NCI-H526 treated with DMSO at 0.1 percent for 48 hours (cell line): ENCODE measurements around the gene PRPSAP2.
"Not testable (repeated sequence)": the region's sequence is repeated elsewhere in the genome, so short reads cannot be mapped to it uniquely, and the experiment has no call there.

ENCODE experiments used
- DNase-seq: peaks from one replicate; lab custom pipeline; 2025; lab: John Stamatoyannopoulos, UW

PRPSAP2 gene

DNA sequence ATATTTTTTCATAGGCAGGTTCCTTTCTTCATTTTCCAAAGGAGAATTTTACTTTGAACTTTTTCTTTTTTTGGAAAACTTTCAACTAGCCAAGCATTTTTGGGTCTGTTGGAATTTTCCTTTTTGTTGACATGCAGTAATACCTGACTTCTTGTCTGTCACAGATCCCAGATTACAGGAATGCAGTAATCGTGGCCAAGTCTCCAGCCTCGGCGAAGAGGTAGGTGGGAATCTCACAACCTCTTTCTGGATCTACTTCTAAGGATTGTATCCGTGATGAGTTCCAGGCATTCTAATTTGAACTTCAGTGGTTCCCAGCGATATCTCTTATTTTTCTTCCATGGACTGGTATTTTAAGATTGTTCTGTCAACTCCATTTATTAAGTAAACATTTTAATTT lies 31.7 kb downstream of the PRPSAP2 start:
- no peak for DNase-seq

DNA sequence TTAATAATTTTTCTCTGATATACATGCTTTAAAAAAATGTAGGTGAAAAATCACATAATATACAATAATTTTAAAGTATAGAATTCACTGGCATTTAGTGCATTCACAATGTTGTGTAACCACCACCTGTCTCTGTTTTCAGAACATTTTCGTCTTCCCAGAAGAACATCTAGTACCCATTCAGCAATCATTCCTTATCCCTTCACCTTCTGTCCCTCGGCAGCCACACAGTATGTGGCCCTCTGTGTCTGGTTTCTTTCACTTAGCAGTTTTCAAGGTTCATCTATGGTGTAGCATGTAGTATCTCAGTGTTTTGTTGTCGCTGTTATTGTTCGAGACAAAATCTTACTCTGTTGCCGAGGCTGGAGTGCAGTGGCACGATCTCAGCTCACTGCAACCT lies 33.6 kb downstream of the PRPSAP2 start:
- DNase-seq = no peak

DNA sequence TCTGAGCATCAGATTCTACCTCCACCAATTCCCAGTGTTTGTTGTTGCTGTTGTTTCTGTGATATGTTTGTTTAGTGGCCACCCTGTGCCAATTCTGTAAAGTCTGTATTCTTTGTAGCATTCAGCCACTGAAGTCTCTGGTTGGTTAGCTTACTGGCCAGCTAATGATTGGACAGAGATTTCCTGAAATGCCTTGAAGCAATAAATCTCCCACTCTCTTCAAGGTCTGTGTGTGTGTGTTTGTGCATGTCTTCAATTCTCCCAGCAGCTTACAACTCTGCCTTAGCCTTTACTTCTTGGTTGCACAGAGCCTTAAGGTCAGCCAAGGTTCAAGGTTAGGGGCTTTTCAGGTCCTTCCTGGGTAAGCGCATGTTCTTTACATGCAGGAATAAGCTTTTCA lies 38.2 kb downstream of the PRPSAP2 start:
- no peak for DNase-seq

- DNase-seq = no peak
These were observed 39.0 kb downstream of the PRPSAP2 start for GRCh38 chr17:18896947-18897346.

DNA sequence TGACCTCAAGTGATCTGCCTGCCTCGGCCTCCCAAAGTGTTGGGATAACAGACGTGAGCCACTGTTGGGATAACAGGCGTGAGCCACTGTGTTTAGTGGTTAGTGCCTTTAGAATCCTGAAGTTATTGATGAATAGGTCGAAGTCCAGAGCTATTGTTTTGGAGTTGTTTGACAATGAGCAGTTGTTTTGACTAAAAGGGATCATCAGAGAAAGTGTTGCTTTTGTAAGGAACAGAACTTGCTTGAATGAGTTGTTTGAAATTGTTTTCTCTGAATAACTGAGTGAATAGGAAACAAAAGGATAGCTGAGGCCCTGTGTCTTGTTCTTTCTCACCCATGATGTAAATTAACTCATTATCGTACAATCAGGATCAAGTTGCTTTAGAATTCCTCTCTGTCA lies 46.6 kb downstream of the PRPSAP2 start:
- no peak for DNase-seq

- DNase-seq = no peak
These were observed 47.3 kb downstream of the PRPSAP2 start for GRCh38 chr17:18905226-18905625.

GRCh38 chr17:18910326-18910725 lies 52.4 kb downstream of the PRPSAP2 start:
- DNase-seq = no peak

DNA sequence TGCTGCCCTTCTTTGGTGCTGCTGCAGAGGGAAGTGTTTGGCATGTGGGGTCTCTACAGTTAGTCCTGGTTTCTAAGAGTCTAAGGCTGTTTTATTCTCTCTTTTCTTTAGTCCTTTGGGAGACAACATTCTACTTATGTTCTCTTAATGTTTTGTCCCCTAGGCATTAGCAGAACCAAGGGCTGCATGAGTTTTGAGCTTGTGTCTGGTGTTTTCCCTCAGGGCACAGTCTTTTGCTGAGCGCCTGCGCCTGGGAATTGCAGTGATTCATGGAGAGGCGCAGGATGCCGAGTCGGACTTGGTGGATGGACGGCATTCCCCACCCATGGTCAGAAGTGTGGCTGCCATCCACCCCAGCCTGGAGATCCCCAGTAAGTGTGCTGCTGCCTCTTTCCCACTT lies 53.0 kb downstream of the PRPSAP2 start:
- DNase-seq = no peak

DNA sequence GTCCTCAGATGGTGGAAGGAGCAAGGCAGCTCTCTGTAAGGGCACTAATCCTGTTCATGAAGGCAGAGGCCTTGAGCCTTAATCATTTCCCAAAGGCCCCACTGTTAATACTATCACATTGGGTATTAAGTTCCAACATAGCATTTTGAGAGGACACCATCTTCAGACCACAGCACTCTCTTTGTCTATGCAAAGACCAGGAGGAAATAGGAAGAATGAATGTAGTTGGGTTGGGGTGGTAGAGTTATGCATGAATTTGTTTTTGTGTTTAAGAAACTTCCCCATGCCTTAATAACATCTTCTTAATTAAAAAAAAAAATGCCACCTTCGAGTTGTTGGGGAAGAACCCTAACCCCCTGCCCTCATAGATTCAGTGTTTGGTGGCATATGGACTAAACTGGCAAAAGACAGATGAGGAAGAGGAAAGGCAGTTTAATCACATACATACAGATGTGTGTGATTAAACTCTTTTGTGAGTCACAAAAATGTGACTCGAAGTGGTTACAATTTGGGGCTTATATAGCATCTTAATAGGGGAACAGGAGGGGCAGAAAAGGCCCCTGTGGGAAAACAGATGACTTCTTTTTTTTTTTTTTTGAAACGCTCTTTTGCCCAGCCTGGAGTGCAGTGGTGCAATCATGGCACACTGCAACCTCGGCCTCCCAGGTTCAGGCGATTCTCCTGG lies 59.0 kb downstream of the PRPSAP2 start:
- DNase-seq = no peak

- DNase-seq = no peak
These were observed 59.6 kb downstream of the PRPSAP2 start for GRCh38 chr17:18917506-18918032.

GRCh38 chr17:18919963-18920362 lies 62.0 kb downstream of the PRPSAP2 start:
- DNase-seq = no peak

- DNase-seq = no peak
These were observed 63.0 kb downstream of the PRPSAP2 start for GRCh38 chr17:18920911-18921441.

DNA sequence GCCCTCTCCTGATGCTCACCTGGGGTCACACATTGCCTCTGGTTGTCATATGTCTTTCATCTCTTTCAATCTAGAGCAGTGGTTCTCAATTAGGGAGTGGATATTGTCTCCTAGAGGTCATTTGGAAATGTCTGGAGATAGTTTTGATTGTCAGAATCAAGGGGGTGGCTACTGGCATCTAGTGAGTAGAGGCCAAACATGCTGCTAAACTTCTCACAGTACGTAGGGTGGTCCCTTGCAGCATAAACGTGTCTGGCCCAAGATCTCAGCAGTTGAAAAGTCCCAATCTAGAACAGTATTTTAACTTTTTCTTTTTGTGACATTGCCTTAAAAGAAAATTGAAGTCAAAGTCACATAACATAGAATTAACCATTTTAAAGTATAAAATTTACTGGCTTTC lies 63.6 kb downstream of the PRPSAP2 start:
- no peak for DNase-seq

GRCh38 chr17:18921912-18922451 lies 64.1 kb downstream of the PRPSAP2 start:
- no peak for DNase-seq

GRCh38 chr17:18922596-18922995 lies 64.7 kb downstream of the PRPSAP2 start:
- DNase-seq = not testable (repeated sequence)

GRCh38 chr17:18925187-18925586 lies 67.3 kb downstream of the PRPSAP2 start:
- no peak for DNase-seq

- no peak for DNase-seq
These were observed 70.7 kb downstream of the PRPSAP2 start for GRCh38 chr17:18928628-18929125.

DNA sequence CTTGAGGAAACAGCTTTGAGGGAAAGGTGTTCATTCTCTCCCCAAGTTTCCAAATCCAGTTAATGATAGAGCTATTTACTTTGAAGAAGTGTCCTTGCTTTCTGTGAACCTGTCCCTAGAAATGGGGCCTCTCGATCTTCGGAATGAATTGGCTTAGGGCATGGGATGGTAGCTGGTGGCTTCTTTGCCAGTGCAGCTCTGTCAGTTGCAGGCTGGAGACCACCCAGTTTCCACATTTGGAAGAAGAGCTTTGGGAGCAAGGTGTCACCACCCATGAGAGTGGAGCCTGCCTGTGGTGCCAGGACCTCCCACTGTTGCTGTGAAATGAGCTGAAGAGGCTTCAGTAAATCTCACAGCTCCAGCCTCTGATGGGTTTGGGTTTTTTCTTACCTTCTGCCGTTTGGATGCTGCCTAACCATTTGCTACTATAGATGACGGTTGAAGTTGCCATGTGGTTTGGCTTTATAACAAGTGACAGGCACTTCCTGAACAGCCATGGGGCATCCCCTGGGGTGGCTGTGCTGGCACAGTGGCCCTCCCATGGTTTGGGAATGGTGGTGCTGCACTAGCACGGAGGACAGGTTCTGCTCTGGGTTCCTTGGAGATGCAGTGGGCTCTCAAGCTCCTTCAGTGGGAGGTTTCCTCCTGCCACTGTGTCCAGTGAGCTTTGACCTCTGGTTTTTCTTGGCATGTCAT lies 74.6 kb downstream of the PRPSAP2 start:
- no peak for DNase-seq

DNA sequence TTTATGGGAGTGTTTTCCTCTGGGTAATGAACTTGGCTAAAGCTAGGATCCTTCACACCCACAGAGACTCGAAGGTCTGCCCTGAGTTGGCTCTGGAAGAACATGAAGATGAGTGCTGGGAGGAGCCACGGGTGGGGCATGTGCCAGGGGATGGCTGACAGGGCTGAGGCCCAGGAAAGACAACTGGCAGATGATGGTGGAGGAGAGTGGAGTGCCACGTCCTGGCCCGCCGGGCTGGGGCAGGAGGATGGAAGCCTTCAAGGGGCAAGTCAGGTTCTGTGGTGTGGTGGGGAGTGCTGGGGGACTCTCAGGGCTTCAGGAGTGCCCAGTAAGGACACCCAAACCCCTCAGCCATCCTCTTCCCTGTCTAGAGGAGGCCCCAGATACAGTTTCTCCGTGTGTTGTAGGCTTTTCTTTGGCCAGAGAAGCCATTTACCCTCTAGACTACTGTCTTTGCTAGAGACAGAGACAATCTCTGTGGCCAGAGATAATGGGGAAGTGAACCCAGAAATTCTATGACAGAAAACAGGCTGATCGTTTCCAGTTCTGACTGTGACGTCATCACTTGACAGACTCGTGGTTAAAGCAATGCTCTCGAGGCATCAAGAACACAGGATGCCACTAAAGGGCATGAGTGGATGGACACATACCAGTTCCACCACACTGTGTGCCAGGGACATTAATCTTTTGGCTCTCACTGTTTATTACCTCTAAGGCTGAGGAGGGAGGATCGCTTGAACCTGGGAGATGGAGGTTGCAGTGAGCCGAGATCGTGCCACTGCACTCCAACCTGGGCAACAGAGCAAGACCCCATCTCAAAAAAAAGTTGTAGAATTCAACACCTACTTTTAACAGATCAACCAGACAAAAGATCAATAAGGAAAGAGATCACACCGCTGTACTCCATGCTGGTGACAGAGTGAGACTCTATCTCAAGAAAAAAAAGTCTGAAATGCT lies 75.4 kb downstream of the PRPSAP2 start:
- DNase-seq = no peak

DNA sequence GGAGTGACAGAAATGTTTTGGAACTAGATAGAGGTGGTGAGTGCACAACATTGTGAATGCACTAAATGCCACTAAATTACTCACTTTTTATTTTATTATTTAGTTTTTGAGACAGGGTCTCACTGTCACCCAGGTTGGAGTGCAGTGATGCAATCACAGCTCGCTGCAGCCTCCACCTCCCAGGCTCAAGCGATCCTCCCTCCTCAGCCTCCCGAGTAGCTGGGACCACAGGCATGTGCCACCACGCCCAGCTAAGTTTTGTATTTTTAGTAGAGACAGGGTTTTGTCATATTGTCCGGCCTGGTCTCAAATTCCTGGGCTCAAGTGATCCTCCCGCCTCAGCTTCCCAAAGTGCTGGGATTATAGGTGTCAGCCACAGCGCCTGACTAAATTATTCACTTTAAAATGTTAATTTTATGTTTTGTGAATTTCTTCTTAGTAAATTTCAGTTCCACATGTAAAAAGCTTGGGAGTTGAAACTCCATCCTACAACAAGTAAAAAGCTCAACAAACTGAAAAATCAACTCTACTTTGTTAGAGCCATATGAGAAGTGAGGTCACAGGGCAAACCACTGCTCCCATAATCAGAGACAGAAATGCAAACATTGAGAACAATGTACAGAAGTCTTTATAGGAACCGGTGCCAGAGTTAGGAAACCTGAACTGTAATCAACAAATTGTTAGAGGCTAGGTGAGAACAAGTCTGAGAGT lies 80.2 kb downstream of the PRPSAP2 start:
- DNase-seq = no peak

DNA sequence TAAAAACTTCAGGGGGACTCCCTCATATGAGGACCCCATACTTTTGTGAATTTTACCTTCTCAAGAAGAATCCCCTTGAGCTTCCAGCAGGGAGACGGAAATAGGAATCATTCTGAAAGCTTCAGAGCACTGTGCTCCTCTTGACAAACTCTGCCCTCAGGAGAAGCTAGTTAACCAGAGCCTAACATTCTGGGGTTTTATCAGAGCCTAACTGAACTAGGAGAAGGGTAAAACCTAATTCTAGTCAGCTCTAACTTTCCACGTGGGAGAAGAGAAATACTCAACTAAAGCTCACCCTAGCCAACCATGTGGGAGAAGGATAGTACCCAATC lies 80.7 kb downstream of the PRPSAP2 start:
- DNase-seq = no peak
